IPS DF 6.9 (cell line): ENCODE data around the gene PIP4K2A.

Source experiments
- DNase-seq: peaks from one replicate; pipeline ENCODE4 v3.0.0-alpha.2; 2013; ENCODE audit warnings: low read depth, low spot score
- H3K27ac ChIP-seq: one replicate; pipeline ENCODE4 v1.5.1; 2013; ENCODE audit warnings: low read length, control low read depth
- H3K27me3 ChIP-seq: 2 replicates; pipeline ENCODE4 v1.6.1; 2013; ENCODE audit warnings: mild to moderate bottlenecking, low read length; ENCODE audit not compliant: control insufficient read depth, insufficient read depth
- H3K36me3 ChIP-seq: 2 replicates; pipeline ENCODE4 v1.6.1; 2013; ENCODE audit warnings: low read length; ENCODE audit not compliant: control insufficient read depth, insufficient read depth
- H3K4me1 ChIP-seq: 2 replicates; pipeline ENCODE4 v1.6.1; 2013; ENCODE audit warnings: low read length; ENCODE audit not compliant: control insufficient read depth, insufficient read depth
- H3K4me3 ChIP-seq: 2 replicates; pipeline ENCODE4 v1.5.1; 2013; ENCODE audit warnings: mild to moderate bottlenecking, low read length
- H3K9me3 ChIP-seq: 2 replicates; pipeline ENCODE4 v1.6.1; 2013; ENCODE audit warnings: low read length, inconsistent platforms; ENCODE audit not compliant: control insufficient read depth, insufficient read depth
- WGBS: extraction: QIAGEN DNeasy Blood & Tissue Kit; methylation state at CpG from one replicate; pipeline ENCODE4 v1.1.7; 2013; ENCODE audit warnings: mixed read lengths, missing lambda C conversion rate; ENCODE audit not compliant: insufficient read length, insufficient coverage; 5-methylcytosine and 5-hydroxymethylcytosine counted together

PIP4K2A gene

DNA sequence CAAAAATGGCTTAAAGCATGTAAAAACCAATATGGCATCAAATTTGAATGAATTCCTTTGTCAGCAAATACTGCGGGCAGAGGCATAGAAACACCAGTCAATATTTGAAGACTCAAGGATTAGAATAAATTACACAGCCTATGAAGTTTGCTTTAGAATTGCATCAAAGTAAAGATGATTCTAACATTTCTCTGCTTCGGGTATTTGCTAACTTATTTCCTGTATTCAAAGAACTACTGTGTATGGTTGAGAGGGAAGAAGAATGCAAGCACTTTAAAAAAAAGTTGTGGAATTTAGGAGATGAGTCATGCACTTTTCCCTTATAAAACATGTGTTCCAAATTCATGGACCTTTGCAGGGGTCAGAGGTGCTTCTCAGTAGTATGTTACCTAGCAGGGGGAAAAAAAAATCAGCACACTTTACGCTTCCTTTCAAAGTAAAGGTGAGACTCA, 90.1 kb downstream of the PIP4K2A start:
- no peak overlapping the region for H3K27ac ChIP-seq
- H3K9me3 ChIP-seq, result no peaks in the 10 kb centered on the region
- no peaks in the 10 kb centered on the region for H3K27me3 ChIP-seq
- DNase-seq, result no peak
- H3K4me1 ChIP-seq, result peaks cover 9% of the 10 kb centered on the region
- WGBS, result no CpG with 5 or more reads among the region's 3 CpGs
- no peak overlapping the region for H3K4me3 ChIP-seq
- no peaks in the 10 kb centered on the region for H3K36me3 ChIP-seq

DNA sequence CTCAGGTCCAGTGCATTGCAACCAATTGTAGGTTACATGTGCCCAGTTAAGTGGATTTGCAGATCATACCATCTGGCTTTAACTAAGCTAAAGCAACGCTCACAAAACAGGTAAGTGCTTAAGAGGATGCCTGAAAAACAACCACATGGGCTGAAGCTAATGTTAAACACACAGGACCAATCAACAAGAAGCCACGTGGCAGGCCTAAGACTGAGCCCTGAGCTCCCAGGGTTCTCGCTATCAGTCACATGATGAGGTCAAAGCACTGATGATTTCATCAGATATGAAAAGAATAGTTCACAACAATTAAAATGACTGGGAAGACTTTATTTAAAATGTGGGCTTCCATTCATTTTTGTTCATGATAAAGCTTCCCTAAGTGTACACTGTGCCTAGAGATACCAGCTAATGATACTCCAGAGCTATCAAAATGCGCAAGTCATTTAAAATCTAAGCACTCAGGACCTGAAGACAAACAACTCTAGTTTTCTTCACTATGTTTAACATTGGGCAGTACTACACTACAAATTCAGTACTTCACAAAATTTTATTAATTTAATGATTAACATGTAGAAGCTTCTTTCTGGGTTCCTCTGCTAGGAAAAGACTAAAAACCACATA, 90.6 kb downstream of the PIP4K2A start:
- Histone ChIP-seq H3K4me1 (peaks cover 9% of the 10 kb centered on the region), H3K9me3 (no peaks in the 10 kb centered on the region), H3K36me3 (no peaks in the 10 kb centered on the region), H3K27ac (no peak overlapping the region), H3K27me3 (no peaks in the 10 kb centered on the region), H3K4me3 (no peak overlapping the region)
- no CpG with 5 or more reads among the region's 4 CpGs for WGBS
- no peak for DNase-seq

DNA sequence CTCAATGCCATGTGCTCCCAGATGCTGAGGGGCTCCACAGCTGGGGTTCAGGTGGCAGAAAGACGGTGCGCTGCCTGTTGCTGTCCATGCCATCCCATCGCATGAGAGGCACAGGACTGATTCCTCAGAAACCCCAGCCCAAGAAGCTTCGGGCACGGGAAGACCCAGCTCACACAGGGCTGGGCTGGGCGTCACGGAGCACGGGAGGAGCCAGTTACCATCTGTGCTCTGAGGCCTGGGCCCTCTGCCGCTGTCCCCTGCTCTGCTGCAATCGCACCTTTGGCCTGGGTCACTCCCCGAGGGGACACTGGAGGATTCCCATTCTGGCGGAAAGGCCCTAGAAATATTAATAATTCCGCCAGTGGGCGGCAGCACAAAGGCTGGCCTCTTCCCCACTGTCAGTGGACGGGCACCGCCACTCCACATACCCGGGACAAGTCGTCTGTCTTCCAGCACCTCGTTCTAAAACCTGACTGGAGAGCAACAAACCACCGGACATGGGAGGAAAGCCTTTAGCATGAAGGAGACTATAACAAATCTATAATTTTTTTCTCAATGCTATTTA, 92.1 kb downstream of the PIP4K2A start:
- no CpG with 5 or more reads among the region's 20 CpGs for whole genome bisulfite sequencing
- H3K9me3 ChIP-seq, result no peaks in the 10 kb centered on the region
- no peak for DNase-seq
- no peaks in the 10 kb centered on the region for H3K27me3 ChIP-seq
- H3K27ac ChIP-seq, result no peak overlapping the region
- no peak overlapping the region for H3K4me3 ChIP-seq
- H3K4me1 ChIP-seq, result peaks cover 11% of the 10 kb centered on the region
- H3K36me3 ChIP-seq, result no peaks in the 10 kb centered on the region

DNA sequence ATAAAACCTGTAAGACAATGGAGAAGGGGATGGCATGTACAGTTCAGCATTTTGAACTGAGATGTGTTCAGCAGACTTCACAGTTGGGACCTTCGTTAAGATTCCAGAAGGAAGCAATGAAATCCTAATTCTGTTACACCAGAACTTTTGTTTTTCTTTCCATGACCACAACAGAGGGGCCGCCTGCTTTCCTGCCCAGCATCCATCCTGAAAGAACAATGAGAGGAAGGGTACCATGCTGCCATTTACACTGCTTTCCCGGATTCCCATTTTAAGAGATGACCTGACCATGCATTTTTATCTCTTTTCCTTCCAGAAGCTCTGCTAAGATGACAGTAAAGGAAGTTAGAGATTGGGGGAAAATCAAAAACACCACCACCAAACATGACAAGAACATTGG, 92.7 kb downstream of the PIP4K2A start:
- Histone ChIP-seq H3K4me1 (peaks cover 11% of the 10 kb centered on the region), H3K27me3 (no peaks in the 10 kb centered on the region), H3K4me3 (no peak overlapping the region), H3K9me3 (no peaks in the 10 kb centered on the region), H3K27ac (no peak overlapping the region), H3K36me3 (no peaks in the 10 kb centered on the region)
- no CpG with 5 or more reads among the region's 3 CpGs for WGBS
- DNase-seq, result no peak

- Histone ChIP-seq H3K36me3 (no peaks in the 10 kb centered on the region), H3K4me3 (no peak overlapping the region), H3K9me3 (no peaks in the 10 kb centered on the region), H3K4me1 (peaks cover 10% of the 10 kb centered on the region), H3K27ac (no peak overlapping the region), H3K27me3 (no peaks in the 10 kb centered on the region)
- DNase-seq, result no peak
- no CpG with 5 or more reads among the region's 3 CpGs for WGBS
Measured at GRCh38 chr10:22620929-22621328, 93.4 kb downstream of the PIP4K2A start.

DNA sequence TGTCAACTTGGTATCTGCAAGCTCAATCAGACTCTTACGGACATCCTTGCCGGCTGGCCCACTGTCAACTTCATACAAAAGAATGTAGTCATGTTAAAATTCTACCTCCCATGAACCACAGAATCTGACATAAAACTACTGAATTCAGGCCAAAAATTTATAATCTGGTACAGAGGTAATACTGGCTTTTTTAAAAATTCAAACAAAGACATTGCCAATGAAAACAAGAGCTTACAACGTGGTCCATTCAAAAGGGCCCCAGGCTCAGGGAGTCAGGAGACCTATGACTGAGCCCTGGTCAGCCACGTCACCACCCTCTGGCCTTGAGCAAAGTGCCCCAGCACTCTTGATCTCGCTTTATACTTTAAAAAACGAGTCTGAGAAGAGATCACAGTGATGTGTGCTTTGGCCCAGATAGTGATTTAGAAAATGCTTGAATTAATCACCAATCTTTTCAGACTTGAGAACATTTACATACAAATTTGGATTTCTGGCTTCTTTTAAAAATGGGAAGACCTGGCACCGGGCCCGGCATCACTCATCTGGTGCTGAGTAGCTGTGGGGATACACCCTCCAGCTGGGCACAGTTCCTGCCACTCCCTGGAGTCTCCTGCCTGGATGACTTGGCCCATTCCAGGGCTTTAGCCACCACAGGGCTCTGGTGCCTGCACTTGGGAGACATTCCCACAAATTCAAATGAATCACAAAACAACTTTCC, 94.1 kb downstream of the PIP4K2A start:
- H3K36me3 ChIP-seq, result no peaks in the 10 kb centered on the region
- H3K27me3 ChIP-seq, result no peaks in the 10 kb centered on the region
- H3K9me3 ChIP-seq, result no peaks in the 10 kb centered on the region
- peaks cover 7% of the 10 kb centered on the region for H3K4me1 ChIP-seq
- WGBS, result no CpG with 5 or more reads among the region's 8 CpGs
- no peak overlapping the region for H3K4me3 ChIP-seq
- H3K27ac ChIP-seq, result no peak overlapping the region
- no peak for DNase-seq

- no peaks in the 10 kb centered on the region for H3K36me3 ChIP-seq
Measured at GRCh38 chr10:22619101-22619500, 95.3 kb downstream of the PIP4K2A start.

DNA sequence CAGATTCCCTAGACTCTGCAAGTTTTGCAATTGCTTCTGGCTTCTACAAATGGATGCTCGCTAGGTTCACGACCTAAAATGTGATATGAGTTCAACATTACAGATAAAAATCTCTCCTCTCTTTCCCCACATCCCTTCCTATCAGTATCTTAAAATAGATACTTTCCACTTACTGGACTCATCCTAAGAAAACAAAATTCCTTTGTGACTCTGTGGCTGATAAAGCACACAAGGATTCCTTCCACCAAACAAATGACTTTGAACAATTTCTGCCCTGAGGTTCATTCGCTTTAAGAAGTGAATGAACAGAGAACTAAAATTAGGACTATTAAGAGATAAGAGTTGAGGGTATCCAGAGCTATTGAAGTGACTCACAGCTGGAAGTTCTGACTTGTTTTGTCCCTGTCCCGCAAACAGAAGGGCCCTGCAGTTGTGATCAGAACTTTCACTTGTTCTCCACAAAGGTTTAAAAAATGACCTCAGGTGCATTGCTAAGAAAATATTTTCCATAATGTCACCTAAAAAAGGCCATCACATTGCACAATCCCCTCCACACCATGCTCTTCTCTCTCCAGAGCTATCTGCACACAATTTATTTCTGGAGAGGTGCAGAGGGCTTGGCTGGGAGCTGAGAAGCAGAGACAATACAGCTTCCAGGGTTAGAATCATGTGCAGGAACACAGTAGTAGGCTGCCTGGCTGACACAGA, 96.1 kb downstream of the PIP4K2A start:
- no peak overlapping the region for H3K4me3 ChIP-seq
- no peaks in the 10 kb centered on the region for H3K27me3 ChIP-seq
- DNase-seq, result no peak
- H3K4me1 ChIP-seq, result peaks cover 7% of the 10 kb centered on the region
- H3K36me3 ChIP-seq, result no peaks in the 10 kb centered on the region
- H3K27ac ChIP-seq, result no peak overlapping the region
- no CpG with 5 or more reads among the region's 4 CpGs for WGBS
- no peaks in the 10 kb centered on the region for H3K9me3 ChIP-seq

More at GRCh38 chr10:22619101-22619500, 95.3 kb downstream of the PIP4K2A start:
- Histone ChIP-seq H3K4me3 (no peak overlapping the region), H3K27ac (no peak overlapping the region), H3K4me1 (peaks cover 7% of the 10 kb centered on the region), H3K9me3 (no peaks in the 10 kb centered on the region), H3K27me3 (no peaks in the 10 kb centered on the region)
- no CpG with 5 or more reads among the region's 2 CpGs for WGBS
- no peak for DNase-seq

GRCh38 chr10:22617516-22617915, 96.9 kb downstream of the PIP4K2A start:
- Histone ChIP-seq H3K4me1 (peaks cover 11% of the 10 kb centered on the region), H3K36me3 (no peaks in the 10 kb centered on the region), H3K4me3 (no peak overlapping the region), H3K27ac (no peak overlapping the region), H3K9me3 (no peaks in the 10 kb centered on the region), H3K27me3 (no peaks in the 10 kb centered on the region)
- WGBS, result no CpG with 5 or more reads among the region's 3 CpGs
- no peak for DNase-seq

DNA sequence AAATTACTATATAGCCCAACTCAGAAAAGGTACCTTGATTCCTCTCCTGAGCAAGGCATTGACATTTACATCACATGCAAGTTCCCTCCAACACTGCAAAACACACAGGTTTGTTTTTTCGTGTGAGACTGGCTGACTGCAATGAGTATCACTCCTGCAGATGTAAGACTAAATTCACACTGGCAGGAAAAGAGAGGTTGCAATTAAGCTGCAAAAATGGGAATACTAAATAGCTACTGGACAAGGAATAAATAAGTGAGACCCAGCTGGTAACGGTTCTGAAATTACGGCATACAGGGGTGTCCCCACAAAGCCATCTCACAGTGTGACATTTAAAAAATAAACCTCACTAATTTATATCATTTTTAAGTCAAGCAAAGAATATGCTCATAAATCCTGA, 97.3 kb downstream of the PIP4K2A start:
- H3K4me1 ChIP-seq, result peaks cover 7% of the 10 kb centered on the region
- no peak for DNase-seq
- no peak overlapping the region for H3K4me3 ChIP-seq
- H3K27me3 ChIP-seq, result no peaks in the 10 kb centered on the region
- H3K27ac ChIP-seq, result no peak overlapping the region
- no peaks in the 10 kb centered on the region for H3K36me3 ChIP-seq
- H3K9me3 ChIP-seq, result no peaks in the 10 kb centered on the region
- no CpG with 5 or more reads among the region's 3 CpGs for WGBS
